ENCODE results near the gene SPOCK1. TPM values are rescaled to one million over a fixed set of nuclear protein-coding genes. Genes with fewer than 3 reads are reported as not detected.

SPOCK1 gene
- total and polyA plus RNA-seq, 2 of the 4 experiments (the other 2 are of a cell fraction): 5.0 to 20.3 TPM

DNA sequence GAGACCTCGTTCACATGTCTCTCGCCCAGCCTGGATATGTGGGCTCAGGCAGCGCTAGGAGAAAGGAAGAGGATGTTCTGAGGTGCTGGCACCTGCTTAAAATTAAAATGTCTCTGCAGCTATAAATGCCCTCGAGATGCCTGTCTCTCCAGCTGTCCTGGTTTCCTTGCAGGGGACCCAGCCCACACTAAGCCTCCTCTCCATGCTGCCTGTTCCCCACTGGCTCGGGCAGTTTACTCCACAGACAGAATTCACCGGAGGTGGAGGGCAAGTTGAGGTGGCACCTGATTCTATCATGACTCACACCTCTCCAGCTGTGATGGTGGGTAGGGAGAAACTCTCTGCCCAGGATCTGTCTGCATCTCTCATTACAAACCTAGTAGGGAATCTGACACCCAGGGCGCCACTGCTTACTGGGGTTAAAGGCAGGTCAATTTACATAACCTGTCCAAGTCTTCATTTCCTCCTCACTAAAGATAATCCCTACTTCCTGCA lies 420.9 kb downstream of the SPOCK1 start:
- Histone ChIP-seq H4K20me1 (ENCODE audit: insufficient read depth, low read length) (no peaks in the 10 kb centered on the region), H3K4me3 (ENCODE audit: insufficient read depth, low read depth, low read length) (no peak overlapping the region), H2AFZ (replicated peaks; ENCODE audit: low read length, poor library complexity) (no peak overlapping the region), H3K18ac (ENCODE audit: low read depth, low read length) (no peak overlapping the region), H2BK120ac (ENCODE audit: low read depth, low read length) (no peak overlapping the region), H3K4ac (ENCODE audit: low read depth, low read length) (no peak overlapping the region), H3K14ac (replicated peaks; ENCODE audit: low read depth, low read length) (no peak overlapping the region), H3K23ac (ENCODE audit: low read depth, low read length) (no peak overlapping the region), H2BK15ac (ENCODE audit: low read depth, low read length) (no peak overlapping the region), H3K4me1 (ENCODE audit: control insufficient read depth, insufficient read depth, low read length) (no peaks in the 10 kb centered on the region), H3K9me3 (ENCODE audit: control insufficient read depth, insufficient read depth, low read length) (no peaks in the 10 kb centered on the region), H4K8ac (ENCODE audit: low read depth in 2 of 2, low read length in 2 of 2) (no peak overlapping the region), H3K27me3 (ENCODE audit: control insufficient read depth, insufficient read depth, low read length) (no peaks in the 10 kb centered on the region), H3K56ac (ENCODE audit: extremely low read depth, insufficient read depth, low read length) (no peak overlapping the region), H3K9ac (ENCODE audit: low read depth, low read length) (no peak overlapping the region), H2BK20ac (ENCODE audit: low read depth, low read length) (no peak overlapping the region), H3K36me3 (ENCODE audit: control insufficient read depth, insufficient read depth, low read length) (no peaks in the 10 kb centered on the region), H4K91ac (ENCODE audit: insufficient read depth, low read depth, low read length) (no peak overlapping the region), H3K79me1 (ENCODE audit: low read depth in 1 of 2, low read length in 2 of 2) (no peaks in the 10 kb centered on the region), H3K9me1 (ENCODE audit: insufficient read depth, low read length) (no peaks in the 10 kb centered on the region), H4K5ac (ENCODE audit: low read depth, low read length) (no peak overlapping the region), H2AK5ac (ENCODE audit: low read depth, low read length) (no peak overlapping the region), H2BK5ac (ENCODE audit: low read depth, low read length, poor library complexity, severe bottlenecking) (no peak overlapping the region), H3K4me2 (ENCODE audit: low read depth, low read length) (no peak overlapping the region), H3K27ac (ENCODE audit: insufficient read depth, low read length) (no peak overlapping the region), H2AK9ac (replicated peaks; ENCODE audit: low read depth, low read length, poor library complexity) (no peak overlapping the region)
- no TSS peak for BruUV-seq (replicated peaks)
- ChIA-PET POLR2A (ENCODE audit: unreplicated experiment) (no interaction called here), CTCF (no interaction called here)
- peak; percentile 13 for DNase-seq
- TF ChIP-seq FOS (IDR thresholded peaks at IDR 0.05; ENCODE audit: low read depth, low read length) (peak; percentile 13; the same call in 1 of the 2 replicates), SMC3 (IDR thresholded peaks at IDR 0.05; ENCODE audit: low read depth, low read length) (no peak)
- no CpG with 5 or more reads among the region's 7 CpGs for WGBS, 2 experiments (ENCODE audit: extremely low coverage in 2 of 2, insufficient read length in 1 of 2)
- dilution Hi-C loops (cut with HindIII; ENCODE audit: low sequenced_read_pairs, unreplicated experiment) (no loop called here), in situ Hi-C loops (cut with MboI; ENCODE audit: low sequenced_read_pairs) (no loop called here), intact Hi-C loops (cut with micrococcal nuclease) (no loop called here)
- no peak for ATAC-seq (ENCODE audit: low read depth)

Data from IMR-90 (cell line).